Daoy (cell line): ENCODE measurements around the gene DAZ4. TPM values are rescaled to one million over a fixed set of nuclear protein-coding genes. Genes with fewer than 3 reads are reported as not detected.
"Not testable (repeated sequence)": the region's sequence is repeated elsewhere in the genome, so short reads cannot be mapped to it uniquely, and the experiment has no call there.

Experiments used
- DNase-seq: peaks from one replicate; pipeline ENCODE4 v3.0.0-alpha.2; 2015; ENCODE audit warnings: low read depth
- total RNA-seq: library from RNA; depleted of rRNA; stranded (reverse); fragments of >200 nt; shearing (Covaris generic); gene quantifications from 2 replicates; pipeline ENCODE4 v1.2.3, GENCODE V29; 2014; rRNA removed

Gene DAZ4
- 10.3 and 19.7 TPM in 2 replicates for total RNA-seq

- DNase-seq = not testable (repeated sequence)
Measured at GRCh38 chrY:24833619-24834018, at the start of gene DAZ4. Gene DAZ4, plus strand, starts transcription at chrY:24833919. Its CDS starts 208 bp downstream, at chrY:24834127.

DNA sequence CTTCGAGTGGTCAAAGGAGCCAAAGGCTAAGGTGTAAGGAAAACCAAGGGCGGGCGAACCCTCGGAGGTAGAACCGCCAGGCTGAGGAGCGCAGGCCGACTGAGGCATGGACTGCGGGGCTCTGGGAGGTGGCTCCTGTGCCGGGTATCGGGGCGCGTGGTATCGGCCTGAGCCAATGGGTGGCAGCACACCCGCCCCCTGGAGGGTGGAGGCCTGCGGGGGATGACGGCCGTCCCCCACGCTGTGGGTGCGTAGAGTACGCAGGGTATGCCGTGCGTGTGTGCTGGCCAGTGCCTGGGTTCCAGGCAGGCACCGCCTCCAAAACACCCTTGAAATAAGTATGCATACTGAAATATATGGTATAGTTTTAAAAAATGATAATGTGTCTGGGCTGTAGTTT is 20.4 kb upstream of the DAZ4 start, which contains the start of gene DAZ3:
DAZ3 (minus strand) TSS at position 101 of the 400 bp plus-strand sequence. CDS start 208 bp downstream, outside the sequence.
- not testable (repeated sequence) for DNase-seq

DNA sequence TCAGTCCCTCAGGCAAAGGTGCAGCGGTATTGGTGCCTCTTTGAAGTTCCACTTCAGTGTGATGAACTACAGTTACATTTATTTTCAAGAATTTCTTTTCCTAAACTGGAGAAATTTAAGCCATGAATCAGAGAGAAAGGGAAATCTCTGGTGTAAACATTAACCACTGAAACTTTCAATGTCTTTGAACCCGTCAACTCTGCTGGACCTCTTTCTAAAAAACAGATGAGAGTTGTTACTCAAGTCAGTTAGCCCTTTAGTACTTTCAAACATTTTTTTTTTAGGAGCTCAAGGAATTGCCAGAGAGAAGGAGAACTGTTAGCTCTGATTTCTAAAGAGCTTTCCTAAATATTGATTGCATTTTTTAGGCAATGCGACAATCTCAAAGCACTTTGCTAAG is 11.9 kb upstream of the DAZ4 start:
- not testable (repeated sequence) for DNase-seq

DNA sequence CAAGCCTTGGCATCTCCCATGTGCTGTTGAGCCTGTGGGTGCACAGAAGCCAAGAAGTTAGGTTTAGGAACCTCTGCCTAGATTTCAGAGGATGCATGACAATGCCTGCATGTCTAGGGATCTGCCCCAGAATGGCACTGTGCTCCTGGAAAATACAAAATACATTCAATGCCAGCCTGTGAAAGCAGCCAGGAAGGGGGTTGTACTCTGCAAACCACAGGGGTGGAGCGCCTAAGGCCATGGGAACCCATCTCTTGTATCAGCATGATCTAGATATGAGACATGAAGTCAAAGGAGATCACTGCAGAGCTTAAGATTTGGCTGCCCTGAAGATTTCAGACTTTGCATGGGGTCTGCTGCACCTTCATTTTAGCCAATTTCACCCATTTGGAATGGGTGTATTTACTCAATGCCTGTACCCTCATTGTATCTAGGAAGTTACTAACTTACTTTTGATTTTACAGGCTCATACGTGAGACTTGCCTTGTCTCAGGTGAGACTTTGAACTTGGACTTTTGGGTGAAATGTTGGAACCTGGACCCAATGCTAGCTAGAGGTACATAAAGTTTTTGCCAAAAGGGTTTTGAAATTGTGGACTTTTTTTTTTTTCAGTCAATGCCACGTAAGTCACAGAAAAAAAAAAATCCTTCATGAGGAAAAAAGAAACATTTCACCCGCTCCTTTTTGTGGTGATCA is 9.4 kb upstream of the DAZ4 start:
- DNase-seq = not testable (repeated sequence)

DNA sequence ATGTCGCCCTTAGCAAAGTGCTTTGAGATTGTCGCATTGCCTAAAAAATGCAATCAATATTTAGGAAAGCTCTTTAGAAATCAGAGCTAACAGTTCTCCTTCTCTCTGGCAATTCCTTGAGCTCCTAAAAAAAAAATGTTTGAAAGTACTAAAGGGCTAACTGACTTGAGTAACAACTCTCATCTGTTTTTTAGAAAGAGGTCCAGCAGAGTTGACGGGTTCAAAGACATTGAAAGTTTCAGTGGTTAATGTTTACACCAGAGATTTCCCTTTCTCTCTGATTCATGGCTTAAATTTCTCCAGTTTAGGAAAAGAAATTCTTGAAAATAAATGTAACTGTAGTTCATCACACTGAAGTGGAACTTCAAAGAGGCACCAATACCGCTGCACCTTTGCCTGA is 8.7 kb upstream of the DAZ4 start:
- not testable (repeated sequence) for DNase-seq

Other genes starting within 250 kb of the DAZ4 start
- gene BPY2B, start 215.9 kb upstream of the DAZ4 start, total RNA-seq = not detected in 2 replicates
- gene DAZ3, start 20.5 kb upstream of the DAZ4 start, total RNA-seq = 4.3 and 8.3 TPM in 2 replicates
- gene BPY2C, start 218.2 kb downstream of the DAZ4 start, total RNA-seq = not detected in 2 replicates